Stimulated activated naive CD4-positive, alpha-beta T cell treated with Interleukin-2 at 50 U/mL for 16 hours (primary cell): ENCODE results near the gene COG4.
"Not testable (repeated sequence)": the region's sequence is repeated elsewhere in the genome, so short reads cannot be mapped to it uniquely, and the experiment has no call there.

Experiments used
- DNase-seq: peaks from one replicate; lab custom pipeline; 2025; lab: John Stamatoyannopoulos, UW

Gene COG4

DNA sequence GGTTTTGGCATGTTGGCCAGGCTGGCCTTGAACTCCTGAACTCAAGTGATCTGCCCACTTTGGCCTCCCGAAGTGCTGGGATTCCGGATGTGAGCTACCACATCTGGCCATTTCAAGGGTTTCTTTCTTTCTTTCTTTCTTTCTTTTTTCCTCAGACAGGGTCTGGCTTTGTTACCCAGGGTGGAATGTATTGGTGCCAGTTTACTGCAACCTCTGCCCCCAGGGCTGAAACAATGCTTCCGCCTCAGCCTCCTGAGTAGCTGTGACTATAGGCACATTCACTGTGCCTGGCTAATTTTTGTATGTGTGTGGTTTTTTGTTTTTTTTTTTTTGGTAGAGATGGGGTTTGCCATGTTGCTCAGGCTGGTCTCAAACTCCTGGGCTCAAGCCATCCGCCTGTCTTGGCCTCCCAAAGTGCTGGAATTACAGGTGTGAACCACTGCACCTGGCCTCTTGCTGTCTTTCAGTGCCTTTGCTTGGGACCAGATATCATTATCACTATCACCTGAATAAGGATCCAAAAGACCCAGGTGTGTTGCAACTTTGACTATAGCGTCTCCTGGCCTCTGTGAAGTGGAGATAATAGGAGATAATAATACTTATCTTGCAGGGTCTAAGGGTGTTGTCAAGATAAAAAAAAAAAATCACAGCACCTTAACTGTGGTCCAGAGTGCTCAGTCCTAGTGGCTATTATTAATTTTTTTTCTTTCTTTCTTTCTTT, 65.7 kb downstream of the COG4 start:
- DNase-seq, result no peak

DNA sequence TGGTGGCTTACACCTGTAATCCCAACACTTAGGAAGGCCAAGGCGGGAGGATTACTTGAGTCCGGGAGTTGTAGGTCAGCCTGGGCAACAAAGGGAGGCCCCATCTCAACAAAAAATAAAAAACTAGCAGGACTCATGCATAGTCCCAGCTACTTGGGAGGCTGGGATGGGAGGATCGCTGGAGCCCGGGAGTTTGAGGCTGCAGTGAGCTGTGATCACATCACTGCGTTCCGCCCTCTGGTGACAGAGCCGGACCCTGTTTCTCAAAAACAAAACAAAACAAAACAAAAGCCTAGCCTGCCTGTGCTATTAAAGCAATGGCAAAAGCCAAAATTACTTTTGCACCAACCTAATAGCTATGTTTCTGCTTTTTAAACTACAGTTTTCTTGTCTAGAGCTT, 67.4 kb downstream of the COG4 start:
- DNase-seq, result no peak

DNA sequence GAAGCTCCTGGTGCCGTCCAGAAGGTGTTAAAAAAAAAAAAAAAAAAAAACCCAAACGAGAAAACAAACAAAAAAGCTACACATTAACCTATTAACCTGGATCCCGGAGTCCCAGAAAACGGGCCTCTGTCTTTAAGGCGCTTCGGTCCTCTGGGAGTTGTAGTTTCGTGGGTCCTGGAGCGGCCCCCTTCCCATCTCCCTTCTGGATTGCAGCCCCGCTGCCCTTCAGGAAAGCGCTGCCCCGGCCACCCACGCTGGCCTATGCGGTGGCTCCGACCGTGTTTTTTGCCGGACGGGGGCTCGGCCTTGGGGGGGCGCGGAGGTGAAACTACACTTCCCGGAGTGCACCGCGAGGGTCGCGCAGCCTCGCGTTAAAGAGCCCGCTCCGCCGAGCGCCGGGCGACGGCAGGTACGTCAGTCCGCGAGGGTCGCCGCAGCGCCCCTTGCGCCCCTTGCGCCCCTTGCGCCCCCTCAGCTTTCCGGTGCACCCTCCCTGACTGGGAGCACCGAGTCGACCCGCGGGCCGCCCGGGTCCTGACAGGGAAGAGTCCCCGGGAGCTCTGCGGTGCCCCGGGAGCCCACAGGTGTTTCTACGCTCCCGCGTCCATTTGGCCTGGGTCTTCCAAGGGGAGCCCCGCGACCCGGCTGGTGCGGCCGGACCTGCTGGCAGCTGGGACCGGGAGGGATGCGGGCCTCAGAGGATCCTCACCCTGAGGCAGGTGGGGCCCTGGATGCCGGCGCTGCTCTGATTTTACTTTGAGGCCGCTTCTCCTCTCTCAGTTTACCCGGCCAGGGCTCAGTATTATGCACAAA, 68.9 kb downstream of the COG4 start, which contains the start of gene FCSK:
FCSK (plus strand) TSS at position 374 of the 813 bp plus-strand sequence. CDS start 8,596 bp downstream, outside the sequence.
- DNase-seq, result peak; percentile 62

DNA sequence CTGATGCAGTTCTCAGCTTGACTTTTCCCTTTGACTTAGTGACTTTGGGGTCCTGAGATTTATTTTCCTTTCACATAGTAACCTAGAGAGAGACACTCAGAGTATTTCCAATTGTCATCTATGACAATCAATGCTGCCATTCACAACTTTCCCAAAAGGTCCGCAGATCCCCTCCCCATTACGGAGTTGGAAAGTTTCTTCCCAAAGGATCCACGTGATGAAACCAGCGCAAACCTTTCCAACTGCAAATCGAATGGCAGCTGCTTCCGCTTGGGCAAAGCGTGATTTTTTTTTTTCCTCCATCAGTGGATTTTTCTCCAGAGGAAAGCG, 69.5 kb downstream of the COG4 start:
- DNase-seq, result no peak

DNA sequence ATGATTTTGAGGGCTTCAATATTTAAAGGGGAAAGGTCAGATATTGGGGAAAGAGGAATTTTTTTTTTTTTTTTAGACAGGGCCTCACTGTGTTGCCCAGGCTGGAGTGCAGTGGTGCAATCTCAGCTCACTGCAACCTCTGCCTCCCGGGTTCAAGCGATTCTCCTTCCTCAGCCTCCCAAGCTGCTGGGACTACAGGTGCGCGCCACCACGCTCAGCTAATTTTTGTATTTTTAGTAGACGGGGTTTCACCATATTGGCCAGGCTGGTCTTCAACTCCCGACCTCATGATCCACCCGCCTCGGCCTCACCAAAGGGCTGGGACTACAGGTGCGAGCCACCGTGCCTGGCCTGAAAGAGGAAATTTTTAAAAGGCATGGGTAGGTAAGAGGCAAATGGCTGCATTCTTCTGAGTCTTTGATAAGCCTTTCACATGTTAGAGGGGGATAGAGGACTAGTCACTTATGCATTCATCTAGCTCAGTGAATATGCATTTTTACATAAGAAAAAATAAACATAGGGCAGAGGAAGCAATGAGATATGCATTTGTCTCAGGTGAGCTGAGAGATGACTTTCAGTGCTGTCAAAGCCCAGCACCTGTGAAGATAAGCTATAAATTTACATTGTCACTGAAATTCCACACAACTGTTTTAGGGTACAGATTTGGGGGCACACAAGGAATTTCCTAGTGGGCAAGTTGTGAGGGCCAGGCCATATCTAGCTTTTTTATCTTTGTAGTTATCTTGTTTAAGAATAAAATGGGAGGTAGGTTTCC, 70.0 kb downstream of the COG4 start:
- DNase-seq, result no peak

DNA sequence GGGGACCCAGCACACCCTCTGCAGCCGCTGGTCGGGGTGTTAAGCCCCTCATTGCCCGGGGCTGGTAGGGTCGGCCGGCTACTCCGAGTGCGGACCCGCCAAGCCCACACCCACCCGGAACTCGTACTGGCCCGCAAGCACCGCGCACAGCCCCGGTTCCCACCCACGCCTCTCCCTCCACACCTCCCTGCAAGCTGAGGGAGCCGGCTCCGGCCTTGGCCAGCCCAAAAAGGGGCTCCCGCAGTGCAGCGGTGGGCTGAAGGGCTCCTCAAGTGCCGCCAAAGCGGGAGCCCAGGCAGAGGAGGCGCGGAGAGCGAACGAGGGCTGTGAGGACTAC, 72.4 kb downstream of the COG4 start:
- not testable (repeated sequence) for DNase-seq

DNA sequence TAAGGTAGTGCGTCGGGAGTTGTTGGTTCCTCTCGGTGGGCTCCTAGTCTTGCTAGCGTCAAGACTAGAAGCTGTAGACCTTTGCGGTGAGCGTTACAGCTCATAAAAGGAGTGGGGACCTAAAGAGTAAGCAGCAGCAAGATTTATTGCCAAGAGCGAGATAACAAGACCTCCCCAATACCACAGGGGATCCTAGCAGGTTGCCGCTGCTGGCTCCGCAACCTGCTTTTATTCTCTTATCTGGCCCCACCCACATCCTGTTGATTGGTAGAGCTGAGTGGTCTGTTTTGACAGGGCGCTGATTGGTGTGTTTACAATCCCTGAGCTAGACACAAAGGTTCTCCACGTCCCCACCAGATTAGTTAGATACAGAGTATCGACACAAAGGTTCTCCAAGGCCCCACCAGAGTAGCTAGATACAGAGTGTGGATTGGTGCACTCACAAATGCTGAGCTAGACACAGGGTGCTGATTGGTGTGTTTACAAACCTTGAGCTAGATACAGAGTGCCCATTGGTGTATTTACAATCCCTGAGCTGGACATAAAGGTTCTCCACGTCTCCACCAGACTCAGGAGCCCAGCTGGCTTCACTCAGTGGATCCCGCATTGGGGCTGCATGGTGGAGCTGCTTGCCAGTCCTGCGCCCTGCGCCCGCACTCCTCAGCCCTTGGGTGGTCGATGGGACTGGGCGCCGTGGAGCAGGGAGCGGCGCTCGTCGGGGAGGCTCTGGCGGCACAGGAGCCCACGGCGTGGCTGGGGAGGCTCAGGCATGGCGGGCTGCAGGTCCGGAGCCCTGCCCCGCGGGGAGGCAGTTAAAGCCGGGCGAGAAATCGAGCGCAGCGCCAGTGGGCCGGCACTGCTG, 73.0 kb downstream of the COG4 start:
- not testable (repeated sequence) for DNase-seq

DNA sequence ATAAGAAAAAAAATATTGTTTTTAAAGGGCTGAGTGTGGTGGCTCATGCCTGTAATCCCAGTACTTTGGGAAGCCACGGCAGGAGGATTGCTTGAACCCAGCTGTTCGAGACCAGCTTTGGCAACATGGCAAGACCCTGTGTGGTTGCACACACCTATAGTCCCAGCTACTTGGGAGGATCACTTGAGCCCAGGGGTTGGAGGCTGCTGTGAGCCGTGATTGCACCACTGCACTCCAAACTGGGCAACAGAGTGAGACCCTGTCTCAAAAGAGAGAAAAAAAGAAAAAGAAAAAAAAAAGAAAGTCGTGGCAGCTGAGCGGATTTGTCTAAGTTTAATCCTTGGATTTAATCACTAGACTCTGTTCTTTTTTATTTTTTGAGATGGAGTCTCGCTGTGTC, 75.3 kb downstream of the COG4 start:
- DNase-seq, result no peak

DNA sequence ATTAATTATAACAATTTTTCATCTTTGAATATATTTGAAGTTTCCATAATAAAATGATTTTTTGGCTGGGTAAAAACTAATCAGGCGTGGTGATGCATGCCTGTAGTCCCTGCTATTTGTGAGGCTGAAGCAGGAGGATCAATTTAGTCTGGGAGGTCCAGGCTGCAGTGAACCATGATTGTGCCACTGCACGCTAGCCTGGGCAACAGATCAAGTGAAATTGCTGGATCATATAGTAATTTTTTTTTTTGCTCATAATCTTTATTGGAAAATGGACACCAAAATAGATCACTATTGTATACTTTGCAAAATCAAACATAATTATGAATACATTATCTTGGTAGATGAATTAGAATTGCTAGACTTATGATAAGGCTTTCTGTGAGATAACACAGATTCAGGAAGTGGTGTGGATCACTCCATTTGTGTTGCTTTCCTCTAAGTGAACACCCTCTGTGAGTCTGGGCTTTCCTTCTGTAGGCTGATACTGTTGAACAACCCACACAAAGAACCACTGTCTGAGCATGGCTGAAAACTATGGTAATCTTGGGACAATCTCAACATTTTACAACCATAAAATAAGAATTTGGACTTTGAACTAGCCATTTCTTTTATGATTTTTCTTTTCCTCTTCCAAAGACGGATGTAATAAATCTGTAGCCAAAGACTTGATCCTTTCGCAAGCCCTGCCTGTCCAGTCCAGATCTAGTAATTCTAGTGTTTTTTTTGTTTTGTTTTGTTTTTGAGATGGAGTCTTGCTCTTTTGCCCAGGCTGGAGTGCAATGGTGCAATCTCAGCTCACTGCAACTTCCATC, 78.9 kb downstream of the COG4 start:
- no peak for DNase-seq

DNA sequence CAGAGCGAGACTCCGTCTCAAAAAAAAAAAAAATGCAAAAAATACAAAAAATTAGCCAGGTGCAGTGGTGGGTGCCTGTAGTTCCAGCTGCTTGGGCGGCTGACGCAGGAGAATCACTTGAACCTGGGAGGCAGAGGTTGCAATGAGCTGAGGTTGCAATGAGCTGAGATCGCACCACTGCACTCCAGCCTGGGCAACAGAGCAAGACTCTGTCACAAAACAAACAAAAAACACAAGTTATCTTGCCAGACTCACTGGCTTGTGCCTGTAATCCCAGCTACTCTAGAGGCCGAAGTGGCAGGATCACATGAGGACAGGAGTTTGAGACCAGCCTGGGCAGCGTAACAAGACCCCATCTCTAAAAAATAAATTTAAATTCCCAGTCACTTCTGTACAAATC, 81.0 kb downstream of the COG4 start:
- no peak for DNase-seq

DNA sequence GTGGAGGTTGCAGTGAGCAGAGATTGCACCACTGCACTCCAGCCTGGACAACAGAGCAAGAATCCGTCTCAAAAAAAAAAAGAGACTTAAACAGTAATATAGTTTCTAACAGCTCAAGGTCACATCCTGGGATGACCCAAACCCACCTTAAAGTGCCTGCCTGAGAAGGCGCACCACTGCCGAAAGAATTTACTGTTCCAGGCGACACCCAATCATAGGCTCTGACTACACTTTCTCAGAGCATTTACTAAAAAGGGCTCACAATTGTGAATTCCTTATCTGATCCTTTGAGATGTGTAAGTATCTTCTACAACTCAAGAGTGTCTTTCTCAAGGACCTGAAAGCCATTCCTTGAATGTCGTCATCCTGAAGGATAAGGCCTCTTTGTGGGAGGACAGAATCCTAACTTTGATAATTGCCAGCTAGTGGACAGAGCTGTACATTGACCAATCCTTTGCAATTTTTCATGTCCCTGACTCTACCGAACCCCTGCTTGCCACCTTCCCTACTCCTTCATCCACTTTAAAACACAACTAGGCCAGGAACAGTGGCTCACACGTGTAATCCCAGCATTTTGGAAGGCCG, 81.9 kb downstream of the COG4 start:
- no peak for DNase-seq

DNA sequence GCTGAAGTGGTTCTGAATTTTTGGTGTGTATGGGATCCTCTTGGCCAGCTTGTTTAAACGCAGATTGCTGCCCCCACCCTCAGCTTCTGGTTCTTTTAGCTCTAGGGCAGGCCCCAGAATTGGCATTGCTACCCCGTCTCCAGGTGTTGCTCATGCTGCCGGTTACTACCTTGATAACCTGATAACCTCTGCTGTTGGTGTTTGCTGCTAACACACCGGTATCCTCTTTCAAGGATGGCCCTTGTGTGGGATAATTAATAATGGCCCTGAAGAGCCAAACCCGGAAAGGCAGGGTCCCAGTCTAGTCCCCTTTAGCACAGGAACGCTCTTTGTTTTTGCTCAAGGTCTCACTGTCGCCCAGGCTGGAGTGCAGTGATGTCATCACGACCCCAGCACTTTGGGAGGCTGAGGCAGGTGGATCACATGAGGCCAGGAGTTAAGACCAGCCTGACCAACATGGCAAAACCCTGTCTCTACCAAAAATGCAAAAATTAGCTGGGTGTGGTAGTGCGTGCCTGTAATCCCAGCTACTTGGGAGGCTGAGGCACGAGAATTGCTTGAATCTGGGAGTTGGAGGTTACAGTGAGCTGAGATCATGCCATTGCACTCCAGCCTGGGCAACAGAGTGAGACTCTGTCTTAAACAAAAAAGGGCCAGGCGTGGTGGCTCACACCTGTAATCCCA, 83.2 kb downstream of the COG4 start:
- no peak for DNase-seq

DNA sequence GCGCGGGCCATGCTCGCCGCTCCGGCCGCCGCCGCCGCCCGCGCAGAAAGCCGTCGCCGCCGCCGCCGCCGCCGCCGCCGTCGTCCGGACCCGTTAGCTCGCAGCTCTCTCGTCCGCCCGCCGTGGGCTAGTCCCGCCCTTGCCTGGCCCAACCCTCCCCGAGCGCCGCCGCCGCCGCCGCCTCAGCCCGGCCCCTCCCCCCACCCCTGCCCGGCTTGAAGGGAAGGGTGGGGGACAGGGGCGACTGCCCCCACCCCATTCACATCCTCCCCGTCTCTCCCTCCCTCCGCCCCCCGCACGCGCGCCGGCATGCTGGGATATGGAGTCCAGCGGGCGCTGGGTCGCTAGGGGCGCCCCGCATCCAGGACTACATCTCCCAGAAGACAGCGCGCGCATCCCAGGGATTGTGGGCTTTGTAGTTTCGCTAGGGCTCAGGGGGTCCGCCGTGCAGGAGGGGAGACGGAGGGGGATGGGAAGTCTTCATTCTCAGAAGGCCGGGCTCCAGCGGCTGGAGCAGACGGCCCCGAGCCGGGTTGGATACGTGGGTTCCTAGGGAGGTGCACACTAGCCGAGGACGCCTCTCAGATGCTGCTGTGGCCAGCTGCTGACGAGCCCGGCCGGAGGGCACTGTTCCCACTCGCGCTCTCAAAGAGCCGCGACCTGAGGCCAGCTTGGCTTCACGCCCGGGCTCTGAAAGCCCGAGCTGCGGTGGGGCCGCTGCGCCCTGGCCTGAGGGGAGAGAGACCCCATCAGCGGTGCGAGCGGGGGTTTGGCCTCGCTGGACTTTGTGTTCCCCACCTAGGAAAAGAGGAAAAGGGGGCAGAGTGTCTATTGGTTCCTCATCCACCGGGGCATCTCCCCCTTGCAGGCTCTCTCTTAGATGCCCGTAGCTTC, 84.1 kb downstream of the COG4 start, which contains the start of gene ST3GAL2:
ST3GAL2 (minus strand) TSS at position 132 of the 894 bp plus-strand sequence. CDS start 40,570 bp downstream, outside the sequence.
- DNase-seq, result peak; percentile 93

DNA sequence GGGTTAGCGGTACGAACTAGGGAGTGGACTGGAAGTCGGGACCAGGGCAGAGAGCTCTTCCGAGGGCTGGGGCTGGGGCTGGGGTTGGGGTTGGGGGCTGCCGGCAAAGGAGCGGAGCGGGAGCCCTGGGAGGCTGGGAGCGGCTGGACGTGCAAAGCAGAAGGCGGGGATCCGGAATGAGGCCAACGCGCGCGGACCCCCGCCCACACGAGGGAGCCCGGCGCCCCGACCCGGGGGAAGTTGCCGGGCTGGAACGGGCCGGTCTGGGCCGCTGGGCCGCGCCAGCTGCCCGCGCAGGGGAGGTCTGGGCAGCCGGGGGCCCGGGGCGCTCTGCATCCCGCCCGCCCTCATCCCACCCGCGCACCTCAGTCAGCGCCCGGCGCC, 84.8 kb downstream of the COG4 start:
- no peak for DNase-seq

DNA sequence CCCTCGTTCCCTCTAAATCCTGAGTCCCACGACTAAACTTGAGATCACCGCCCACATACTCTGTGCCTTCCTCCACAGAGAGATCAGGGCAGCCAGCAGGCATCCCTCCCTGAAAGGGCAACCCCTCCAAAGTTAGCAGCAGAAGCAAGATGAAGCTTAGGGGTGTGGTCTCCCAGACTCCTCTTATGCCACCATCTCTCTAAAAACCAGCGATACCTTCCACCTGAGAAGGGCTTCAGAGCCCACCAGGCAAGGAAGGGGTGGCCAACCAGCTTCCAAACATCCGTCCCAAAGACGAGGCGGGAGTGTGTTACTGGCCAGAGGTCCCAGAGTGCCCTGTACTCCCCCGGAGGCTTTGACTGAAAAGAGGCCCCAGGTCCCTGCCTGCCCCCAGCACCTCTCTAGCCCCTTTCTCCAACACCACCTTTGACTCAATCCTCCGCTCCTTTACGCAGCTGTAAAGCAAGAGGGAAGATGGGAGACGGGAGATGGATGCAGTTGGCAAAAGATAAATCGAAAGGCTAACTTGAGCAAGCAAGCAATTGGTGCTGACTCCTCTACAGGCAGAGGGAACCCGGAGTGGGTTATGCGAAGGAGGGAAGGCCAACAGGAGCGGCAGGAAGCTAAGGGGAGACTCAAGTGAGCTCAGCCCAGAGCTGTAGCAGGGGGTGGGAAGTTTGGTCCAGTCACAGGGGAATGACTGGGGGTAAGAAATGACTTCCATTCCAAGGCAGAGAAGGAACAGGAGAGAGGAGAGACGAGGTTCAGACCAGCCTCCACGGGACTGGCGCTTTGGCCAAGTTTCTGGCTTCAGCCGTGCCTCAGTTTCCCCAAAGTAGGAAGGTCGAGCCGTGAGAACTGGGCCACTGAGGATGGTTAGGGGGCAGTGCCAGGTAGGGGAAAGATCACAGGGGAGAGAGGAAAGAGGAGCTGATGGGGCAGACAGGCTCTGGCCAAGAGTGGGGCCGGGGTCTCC, 85.5 kb downstream of the COG4 start:
- DNase-seq, result no peak

DNA sequence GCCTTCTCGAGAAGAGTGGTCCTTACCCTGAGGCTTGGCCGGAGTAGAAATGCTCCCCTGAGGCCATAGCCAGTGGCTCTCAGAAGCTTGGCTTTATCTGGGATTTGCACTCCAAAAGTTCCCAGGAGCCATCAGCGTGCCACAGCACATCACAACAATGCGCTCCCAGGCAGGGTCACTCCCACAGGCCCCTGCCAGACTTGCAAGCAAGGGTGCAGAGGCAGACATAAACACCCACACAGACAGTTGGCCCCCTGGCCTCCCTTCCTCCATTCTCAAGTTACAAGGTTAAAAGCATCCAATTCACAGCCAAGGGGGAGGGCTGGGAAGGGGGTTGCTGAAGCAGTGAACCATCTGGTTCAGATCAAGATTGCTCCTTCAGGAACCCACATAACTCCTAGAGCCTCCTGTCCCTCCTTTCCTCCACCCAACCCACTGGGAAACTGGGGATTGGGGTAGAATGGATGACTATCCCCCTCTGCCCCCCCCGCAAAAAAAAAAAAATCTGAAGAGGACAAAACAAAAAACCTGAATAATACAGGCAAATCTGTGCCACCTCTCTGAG, 86.3 kb downstream of the COG4 start:
- no peak for DNase-seq
